Smooth muscle cell of bladder (primary cell): Measurements from ENCODE around the gene FHL1. TPM values are rescaled to one million over a fixed set of nuclear protein-coding genes. Genes with fewer than 3 reads are reported as not detected.

ENCODE experiments used
- total RNA-seq: library from RNA; depleted of rRNA; stranded (reverse); fragments of >200 nt; gene quantifications from 2 replicates; pipeline ENCODE4 v1.2.3, GENCODE V29; 2014

Gene FHL1
- 12.9 and 31.9 TPM in 2 replicates for total RNA-seq

GRCh38 chrX:136147315-136147901, at the start of gene FHL1:
Gene FHL1, plus strand, starts transcription at chrX:136147533.

GRCh38 chrX:136251041-136251991, 104.0 kb downstream of the FHL1 start, which contains the start of gene MAP7D3:
Gene MAP7D3, minus strand, starts transcription at chrX:136251400. Its CDS starts 42 bp downstream, at chrX:136251358.

Other genes with a start within 250 kb of the FHL1 start
- 5.4 and 6.5 TPM in 2 replicates for gene MMGT1, start 173.5 kb upstream of the FHL1 start, total RNA-seq
- gene SLC9A6, start 162.1 kb upstream of the FHL1 start, total RNA-seq: 17.2 and 18.4 TPM in 2 replicates
- gene MAP7D3, start 103.9 kb downstream of the FHL1 start, total RNA-seq: 10.2 and 15.1 TPM in 2 replicates
- not detected in 2 replicates for gene ADGRG4, start 153.4 kb downstream of the FHL1 start, total RNA-seq